ENCODE results near the gene PYGL.

Gene PYGL

DNA sequence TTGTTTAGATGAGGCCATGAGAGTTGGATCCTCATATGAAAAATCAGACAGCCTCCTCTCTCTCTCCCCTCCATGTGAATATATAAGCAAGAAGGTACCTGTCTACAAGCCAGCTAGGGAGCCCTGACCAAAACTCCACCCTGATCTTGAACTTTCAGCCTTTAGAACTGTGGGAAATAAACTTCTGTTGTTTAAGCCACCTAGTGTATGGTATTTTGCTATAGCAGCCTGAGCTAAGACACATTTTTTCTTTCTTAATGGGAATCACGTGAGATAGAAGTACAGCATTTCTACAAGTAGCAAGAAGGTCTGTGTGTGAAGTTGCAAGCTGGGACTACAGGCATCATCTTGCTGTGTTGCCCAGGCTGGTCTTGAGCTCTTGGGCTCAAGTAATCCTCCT lies 88.7 kb downstream of the PYGL start:
- TF ChIP-seq, protein P1, sequence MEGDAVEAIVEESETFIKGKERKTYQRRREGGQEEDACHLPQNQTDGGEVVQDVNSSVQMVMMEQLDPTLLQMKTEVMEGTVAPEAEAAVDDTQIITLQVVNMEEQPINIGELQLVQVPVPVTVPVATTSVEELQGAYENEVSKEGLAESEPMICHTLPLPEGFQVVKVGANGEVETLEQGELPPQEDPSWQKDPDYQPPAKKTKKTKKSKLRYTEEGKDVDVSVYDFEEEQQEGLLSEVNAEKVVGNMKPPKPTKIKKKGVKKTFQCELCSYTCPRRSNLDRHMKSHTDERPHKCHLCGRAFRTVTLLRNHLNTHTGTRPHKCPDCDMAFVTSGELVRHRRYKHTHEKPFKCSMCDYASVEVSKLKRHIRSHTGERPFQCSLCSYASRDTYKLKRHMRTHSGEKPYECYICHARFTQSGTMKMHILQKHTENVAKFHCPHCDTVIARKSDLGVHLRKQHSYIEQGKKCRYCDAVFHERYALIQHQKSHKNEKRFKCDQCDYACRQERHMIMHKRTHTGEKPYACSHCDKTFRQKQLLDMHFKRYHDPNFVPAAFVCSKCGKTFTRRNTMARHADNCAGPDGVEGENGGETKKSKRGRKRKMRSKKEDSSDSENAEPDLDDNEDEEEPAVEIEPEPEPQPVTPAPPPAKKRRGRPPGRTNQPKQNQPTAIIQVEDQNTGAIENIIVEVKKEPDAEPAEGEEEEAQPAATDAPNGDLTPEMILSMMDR (IDR thresholded peaks at IDR 0.05): no peak

Measured in LNCAP (cell line).